Amniotic stem cell (primary cell): ENCODE measurements around the gene CX3CL1.
"Not testable (repeated sequence)": the region's sequence is repeated elsewhere in the genome, so short reads cannot be mapped to it uniquely, and the experiment has no call there.

Experiments
- DNase-seq: peaks from one replicate; lab custom pipeline; 2025; lab: John Stamatoyannopoulos, UW

The CX3CL1 gene

DNA sequence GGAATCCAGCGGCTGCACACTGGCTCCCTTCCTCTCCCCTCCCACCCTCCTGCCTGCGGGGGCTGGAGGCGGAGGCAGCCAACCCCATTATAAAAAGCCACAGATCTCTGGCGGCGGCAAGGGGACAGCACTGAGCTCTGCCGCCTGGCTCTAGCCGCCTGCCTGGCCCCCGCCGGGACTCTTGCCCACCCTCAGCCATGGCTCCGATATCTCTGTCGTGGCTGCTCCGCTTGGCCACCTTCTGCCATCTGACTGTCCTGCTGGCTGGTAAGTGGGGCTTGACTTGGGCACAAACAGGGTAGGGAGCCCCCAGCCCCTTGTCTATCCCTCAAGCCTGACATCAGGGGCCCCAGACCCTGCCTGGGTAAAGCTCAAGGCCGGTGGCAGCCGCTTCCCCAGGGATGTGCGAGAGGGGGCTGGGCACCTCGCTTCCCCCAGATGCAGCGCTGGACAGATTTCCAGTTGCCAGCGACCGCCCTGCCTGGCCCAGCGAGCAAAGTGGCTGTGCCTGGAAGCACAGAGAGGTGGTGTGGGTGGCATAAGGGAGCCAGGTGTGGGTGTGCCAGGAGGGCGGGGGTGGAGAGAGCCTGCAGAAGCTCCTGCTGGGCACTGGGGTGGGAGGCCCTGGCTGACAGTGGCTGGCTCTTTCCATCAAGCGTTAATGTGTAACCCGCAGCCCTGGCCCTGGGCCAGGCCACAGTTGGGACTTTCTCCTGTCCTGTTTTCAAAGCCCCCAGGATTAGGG is at the start of gene CX3CL1:
CX3CL1 (plus strand) TSS at position 119 of the 745 bp plus-strand sequence; CDS start at position 198, 79 bp downstream.
- DNase-seq = no peak

- no peak for DNase-seq
Observed at GRCh38 chr16:57324749-57325148, 47.5 kb upstream of the CX3CL1 start.

DNA sequence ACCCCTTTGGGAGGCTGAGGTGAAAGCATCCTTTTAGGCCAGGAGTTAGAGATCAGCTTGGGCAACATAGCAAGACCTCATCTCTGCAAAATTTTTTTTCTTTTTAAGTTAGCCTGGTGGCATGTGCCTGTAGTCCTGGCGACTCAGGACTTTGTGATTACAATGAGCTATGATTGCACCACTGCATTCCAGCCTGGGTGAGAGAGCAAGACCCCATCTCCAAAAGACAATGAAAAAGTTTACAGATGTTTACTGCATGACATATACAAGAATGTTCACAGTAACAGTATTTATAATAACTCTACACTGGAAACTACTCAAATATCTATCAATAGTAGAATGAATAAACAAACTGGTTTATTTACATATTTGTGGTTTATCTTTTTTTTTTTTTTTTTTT is 46.8 kb upstream of the CX3CL1 start:
- DNase-seq = no peak

- no peak for DNase-seq
Observed at GRCh38 chr16:57329718-57330327, 42.5 kb upstream of the CX3CL1 start.

DNA sequence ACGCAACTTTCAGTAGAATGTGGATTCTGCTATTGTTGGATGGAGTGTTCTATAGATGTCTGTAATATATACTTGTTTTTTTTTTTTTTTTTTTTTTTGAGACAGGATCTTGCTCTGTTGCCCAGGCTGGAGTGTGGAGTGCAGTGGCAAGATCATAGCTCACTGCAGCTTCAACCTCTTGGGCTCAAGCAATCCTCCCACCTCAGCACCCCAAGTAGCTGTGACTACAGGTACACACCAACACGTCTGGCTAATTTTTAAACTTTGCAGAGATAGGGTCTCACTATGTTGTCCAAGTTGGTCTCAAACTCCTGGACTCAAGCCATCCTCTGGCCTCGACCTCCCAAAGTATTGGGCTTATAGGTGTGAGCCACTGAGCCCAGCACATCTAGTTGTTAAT is 40.9 kb upstream of the CX3CL1 start:
- no peak for DNase-seq

GRCh38 chr16:57333402-57333801 is 38.9 kb upstream of the CX3CL1 start:
- DNase-seq = no peak

- DNase-seq = no peak
Observed at GRCh38 chr16:57335366-57335765, 36.9 kb upstream of the CX3CL1 start.

DNA sequence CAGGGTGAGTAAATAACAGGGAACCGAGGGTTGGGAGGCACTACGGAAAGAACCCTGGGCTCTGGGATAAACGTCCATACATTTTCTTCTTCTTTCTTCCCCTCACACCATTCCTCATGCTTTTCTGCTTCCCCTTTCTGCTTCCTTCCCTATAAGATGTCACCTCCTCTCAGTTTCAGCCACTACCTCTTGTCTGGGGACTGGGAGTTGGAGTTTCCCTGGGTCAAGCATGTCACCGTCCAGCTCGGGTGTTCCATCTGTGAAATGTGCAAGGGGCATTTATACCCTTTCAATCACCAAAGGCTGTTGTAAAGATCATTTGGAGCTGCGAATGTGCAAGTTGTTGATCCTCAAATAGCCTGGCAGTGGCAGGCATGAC is 31.2 kb upstream of the CX3CL1 start:
- DNase-seq = no peak

DNA sequence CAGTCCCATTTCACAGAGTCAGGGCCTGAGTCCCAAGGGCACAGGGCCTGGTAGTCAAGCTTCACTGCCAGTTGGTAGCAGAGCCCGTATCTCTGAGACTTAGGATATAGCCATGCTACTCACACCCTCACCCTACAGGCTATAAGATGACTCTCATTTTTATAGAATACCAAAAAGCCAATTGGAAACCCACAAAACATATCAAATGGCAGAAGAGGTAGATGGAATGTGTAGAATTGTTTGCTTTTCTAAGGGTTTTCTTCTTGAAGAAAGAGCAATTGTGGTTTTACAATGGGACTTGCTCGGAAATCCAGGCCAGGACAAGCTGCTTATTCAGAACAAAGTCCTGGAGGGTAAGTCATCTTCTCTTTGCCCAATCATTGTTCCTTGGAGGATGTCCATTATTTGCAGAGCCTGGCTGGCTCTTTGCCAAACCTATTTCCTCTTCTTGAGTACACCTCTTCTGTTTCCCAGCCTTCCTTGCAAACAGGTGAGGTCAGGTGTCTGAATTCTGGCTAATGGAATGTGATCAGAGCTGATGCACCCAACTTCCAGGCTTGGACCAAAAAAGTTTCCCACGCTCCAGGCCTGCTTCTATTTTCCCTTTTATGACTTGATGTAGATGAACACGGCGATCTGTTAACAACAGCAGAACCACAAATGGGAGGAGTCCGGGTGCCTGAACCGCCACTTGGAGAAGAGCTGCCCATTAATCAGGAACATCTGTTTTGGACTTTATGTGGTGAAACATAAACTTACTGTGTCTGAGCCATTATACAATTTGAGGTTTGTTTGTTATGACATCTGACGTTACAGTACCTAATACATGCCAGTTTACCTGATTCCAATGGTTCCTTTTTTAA is 30.6 kb upstream of the CX3CL1 start:
- peak; percentile 32 for DNase-seq

DNA sequence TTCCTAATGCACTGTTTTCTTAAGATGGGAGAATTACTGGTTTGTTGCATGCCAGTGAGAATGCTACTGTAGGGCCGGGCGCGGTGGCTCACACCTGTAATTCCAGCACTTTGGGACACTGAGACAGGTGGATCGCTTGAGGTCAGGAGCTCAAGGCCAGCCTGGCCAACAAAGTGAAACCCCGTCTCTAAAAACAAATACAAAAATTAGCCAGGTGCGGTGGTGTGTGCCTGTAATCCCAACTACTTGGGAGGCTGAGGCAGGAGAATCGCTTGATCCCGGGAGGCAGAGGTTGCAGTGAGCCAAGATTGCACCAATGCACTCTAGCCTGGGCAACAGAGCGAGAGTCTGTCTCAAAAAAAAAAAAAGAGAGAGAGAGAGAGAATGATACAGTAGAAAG is 29.7 kb upstream of the CX3CL1 start:
- DNase-seq = not testable (repeated sequence)

DNA sequence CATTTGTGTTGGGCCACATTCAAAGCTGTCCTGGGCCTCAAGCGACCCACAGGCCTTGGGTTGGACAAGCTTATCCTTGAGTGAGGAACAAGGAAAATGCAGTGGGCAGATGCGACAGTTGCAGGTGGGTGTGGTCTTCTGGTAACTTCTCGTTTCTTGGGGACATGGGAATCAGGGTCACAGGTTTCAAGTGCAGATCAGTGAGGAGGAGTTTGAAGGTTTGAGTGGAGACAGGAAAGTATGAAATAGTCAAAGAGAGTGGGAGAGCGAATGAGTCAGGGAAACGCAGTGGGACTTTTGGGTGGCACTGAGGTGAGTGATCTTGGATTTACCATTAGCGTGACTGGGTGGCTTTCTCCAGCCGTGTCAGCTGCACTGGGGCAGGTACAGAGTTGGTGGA is 29.1 kb upstream of the CX3CL1 start:
- DNase-seq = no peak

- not testable (repeated sequence) for DNase-seq
Observed at GRCh38 chr16:57344094-57344493, 28.2 kb upstream of the CX3CL1 start.

DNA sequence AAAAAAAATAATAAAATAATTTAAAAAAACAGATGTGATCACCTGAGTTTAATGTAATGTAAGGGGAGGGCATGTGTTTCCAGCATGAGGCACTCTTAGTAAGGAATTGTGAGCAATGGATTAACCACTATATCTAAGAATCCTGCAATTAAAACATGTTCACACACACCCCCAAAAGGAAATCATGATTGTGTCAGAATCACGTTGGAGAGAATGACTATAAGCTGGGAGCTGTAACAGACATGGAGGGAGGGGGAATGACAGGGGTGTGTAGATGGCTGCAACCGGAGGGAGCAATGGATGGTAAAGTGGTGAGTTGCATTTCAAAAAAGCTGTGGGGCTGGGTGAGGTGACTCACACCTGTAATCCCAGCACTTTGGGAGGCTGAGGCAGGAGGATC is 27.3 kb upstream of the CX3CL1 start:
- no peak for DNase-seq

DNA sequence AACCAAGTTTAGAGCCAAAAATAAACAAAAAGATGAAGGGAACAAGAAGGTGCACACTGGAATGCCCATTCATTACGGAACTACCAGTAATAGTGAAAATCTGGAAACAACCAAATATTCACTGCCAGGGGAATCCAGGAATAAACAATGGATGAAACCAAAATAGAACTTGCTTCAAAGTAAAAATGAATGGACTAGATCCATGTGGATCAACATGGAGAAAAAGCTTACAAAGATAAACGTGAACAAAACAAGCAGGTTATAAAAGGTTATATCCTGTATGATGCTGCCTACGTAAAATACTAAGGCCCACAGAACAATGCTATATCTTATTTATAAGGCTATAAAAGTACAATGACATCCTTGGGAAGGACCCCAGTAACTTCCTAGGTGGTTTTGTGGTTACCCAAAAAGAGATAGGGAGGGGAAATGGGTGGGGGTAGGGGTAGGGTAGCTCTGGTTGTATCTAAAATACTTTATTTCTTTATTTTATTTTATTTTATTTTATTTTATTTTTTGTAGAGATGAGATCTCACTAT is 26.6 kb upstream of the CX3CL1 start:
- DNase-seq = no peak

GRCh38 chr16:57347858-57348257 is 24.4 kb upstream of the CX3CL1 start:
- no peak for DNase-seq

DNA sequence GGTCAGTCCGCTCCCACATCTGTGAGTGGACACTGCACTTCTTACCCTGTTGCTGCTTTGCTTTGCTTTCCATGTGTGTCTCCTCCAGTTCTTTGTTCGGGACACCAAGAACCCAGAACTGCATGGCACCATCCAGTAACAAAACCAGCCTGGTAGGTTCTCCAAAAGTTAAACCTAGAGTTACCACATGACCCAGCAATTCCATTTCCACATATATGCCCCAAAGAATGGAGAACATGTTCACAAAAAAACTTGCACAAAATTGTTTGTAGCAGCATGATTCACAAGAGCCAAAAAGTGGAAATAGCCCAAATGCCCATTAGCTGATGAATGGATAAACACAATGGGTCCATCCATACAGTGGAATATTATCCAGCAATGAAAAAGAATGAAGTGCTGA is 24.0 kb upstream of the CX3CL1 start:
- no peak for DNase-seq

- DNase-seq = no peak
Observed at GRCh38 chr16:57349212-57350031, 22.9 kb upstream of the CX3CL1 start.

DNA sequence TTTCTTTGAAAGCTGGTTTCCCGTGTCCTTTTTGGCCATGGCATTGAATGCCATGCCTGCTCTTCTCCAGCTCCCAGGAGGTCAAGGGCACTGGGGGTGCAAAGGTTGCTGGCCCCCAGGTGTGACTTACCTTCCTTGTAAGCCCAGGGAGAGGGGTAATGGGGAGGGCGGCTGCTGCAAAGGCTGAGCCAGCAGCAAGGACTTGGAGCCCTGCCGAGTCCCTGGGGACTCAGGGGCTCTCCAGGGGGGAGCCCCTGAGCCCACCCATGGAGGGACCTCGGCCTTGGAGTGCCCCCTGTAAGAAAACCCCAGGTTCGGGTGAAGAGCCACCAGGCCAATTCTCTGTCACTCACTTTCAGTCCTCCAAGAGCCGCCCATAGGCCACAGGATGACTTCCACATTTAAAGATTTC is 19.6 kb upstream of the CX3CL1 start:
- DNase-seq = no peak

- DNase-seq = no peak
Observed at GRCh38 chr16:57354311-57354710, 18.0 kb upstream of the CX3CL1 start.

DNA sequence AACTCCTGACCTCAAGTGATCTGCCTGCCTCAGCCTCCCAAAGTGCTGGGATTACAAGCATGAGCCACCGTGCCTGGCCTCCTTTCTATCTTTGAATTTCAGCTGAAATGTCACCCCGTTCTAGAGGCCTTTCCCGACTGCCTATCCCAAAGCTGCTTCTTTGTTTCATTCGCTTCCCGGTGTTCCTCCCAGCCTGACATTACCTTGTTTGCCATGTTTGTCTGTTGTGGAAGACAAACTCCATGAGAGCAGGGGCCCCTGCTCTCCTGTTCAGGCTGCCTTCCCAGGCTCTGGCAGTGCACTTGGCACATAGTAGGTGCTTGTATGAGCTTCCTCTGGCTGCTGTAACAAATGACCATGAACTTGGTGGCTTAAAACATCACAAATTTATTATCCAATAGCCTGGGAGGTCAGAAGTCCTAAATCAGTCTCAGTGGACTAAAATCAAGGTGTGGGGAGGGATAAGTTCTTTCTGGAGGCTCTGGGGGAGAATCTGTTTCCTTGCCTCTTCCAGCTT is 16.3 kb upstream of the CX3CL1 start:
- no peak for DNase-seq

- no peak for DNase-seq
Observed at GRCh38 chr16:57356547-57356946, 15.7 kb upstream of the CX3CL1 start.
